OCI-LY3 (cell line): Measurements from ENCODE around the gene TP53I11.

Experiments used
- EZH2phosphoT487 ChIP-seq: fragments of 200-600 bp; shearing (Covaris generic); IDR thresholded peaks from 2 replicates; pipeline ENCODE4 v1.6.1; 2018; ENCODE audit warnings: antibody characterized with exemption, mixed run types, low read depth
- TF ChIP-seq, protein P1 (sequence below): fragments of 200-600, 300-600 bp; sonication (generic); IDR thresholded peaks from 2 replicates; pipeline ENCODE4 v1.5.1; 2014; ENCODE audit warnings: antibody characterized with exemption, low read length, low read depth

DNA sequence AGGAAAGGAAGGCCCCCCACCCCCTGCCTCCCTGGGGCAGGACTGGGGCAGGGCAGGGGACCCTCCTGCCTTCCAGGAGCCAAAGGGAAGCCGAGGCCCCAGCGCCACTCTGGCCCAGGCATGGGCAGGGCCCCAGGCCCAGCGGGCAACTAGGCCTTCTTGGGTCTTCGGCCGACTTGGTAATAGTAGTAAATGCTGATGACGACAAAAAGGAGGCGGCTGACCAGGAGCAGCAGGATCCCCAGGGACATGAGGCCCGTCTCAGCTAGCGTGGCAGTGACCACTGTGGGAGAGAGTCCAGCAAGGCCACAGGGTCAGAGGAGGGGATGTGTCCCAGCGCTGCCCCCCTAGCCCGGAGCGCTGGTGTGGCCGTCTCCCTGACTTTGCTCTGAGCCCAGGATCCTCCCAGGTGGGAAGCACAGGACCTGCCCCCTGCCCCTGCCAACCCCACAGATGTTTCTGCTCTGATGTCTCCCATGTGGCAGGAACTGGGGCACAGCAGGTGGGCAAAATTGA is 15.9 kb downstream of the TP53I11 start:
- TF ChIP-seq, protein P1, sequence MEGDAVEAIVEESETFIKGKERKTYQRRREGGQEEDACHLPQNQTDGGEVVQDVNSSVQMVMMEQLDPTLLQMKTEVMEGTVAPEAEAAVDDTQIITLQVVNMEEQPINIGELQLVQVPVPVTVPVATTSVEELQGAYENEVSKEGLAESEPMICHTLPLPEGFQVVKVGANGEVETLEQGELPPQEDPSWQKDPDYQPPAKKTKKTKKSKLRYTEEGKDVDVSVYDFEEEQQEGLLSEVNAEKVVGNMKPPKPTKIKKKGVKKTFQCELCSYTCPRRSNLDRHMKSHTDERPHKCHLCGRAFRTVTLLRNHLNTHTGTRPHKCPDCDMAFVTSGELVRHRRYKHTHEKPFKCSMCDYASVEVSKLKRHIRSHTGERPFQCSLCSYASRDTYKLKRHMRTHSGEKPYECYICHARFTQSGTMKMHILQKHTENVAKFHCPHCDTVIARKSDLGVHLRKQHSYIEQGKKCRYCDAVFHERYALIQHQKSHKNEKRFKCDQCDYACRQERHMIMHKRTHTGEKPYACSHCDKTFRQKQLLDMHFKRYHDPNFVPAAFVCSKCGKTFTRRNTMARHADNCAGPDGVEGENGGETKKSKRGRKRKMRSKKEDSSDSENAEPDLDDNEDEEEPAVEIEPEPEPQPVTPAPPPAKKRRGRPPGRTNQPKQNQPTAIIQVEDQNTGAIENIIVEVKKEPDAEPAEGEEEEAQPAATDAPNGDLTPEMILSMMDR = no peak
- TF ChIP-seq EZH2phosphoT487 = no peak
